Osteocyte (in vitro differentiated cells): ENCODE results near the gene C4orf50. TPM values are rescaled to one million over a fixed set of nuclear protein-coding genes. Genes with fewer than 3 reads are reported as not detected.

ENCODE experiments used
- DNase-seq: peaks from one replicate; pipeline ENCODE4 v3.0.0; 2021; ENCODE audit warnings: mixed read lengths; ENCODE audit not compliant: unreplicated experiment; ENCODE audit errors: extremely low spot score
- H3K27ac Mint-ChIP-seq: one replicate; pipeline ENCODE4 v1.8.0; 2021; ENCODE audit warnings: mild to moderate bottlenecking, mixed read lengths; ENCODE audit not compliant: unreplicated experiment
- H3K27me3 Mint-ChIP-seq: one replicate; pipeline ENCODE4 v1.8.0; 2021; ENCODE audit warnings: mixed read lengths; ENCODE audit not compliant: unreplicated experiment
- H3K36me3 Mint-ChIP-seq: one replicate; pipeline ENCODE4 v1.8.0; 2021; ENCODE audit warnings: mixed read lengths; ENCODE audit not compliant: unreplicated experiment
- H3K4me1 Mint-ChIP-seq: one replicate; pipeline ENCODE4 v1.8.0; 2021; ENCODE audit warnings: mixed read lengths; ENCODE audit not compliant: unreplicated experiment
- H3K4me3 Mint-ChIP-seq: one replicate; pipeline ENCODE4 v1.8.0; 2021; ENCODE audit warnings: mild to moderate bottlenecking, moderate library complexity, mixed read lengths; ENCODE audit not compliant: unreplicated experiment
- H3K9me3 Mint-ChIP-seq: one replicate; pipeline ENCODE4 v1.8.0; 2021; ENCODE audit warnings: mixed read lengths; ENCODE audit not compliant: unreplicated experiment
- total RNA-seq: library from RNA; stranded (reverse); gene quantifications from 2 replicates; pipeline ENCODE4 v1.2.1, GENCODE V29; 2021
- TF ChIP-seq, protein P1 (sequence below): fragments of 200-600 bp; sonication (generic); IDR thresholded peaks from 2 replicates; pipeline ENCODE4 v1.5.0; 2021; ENCODE audit warnings: antibody characterized with exemption, mild to moderate bottlenecking, moderate library complexity

C4orf50 gene
- total RNA-seq, 1 donor from 2014 or later, result not detected

DNA sequence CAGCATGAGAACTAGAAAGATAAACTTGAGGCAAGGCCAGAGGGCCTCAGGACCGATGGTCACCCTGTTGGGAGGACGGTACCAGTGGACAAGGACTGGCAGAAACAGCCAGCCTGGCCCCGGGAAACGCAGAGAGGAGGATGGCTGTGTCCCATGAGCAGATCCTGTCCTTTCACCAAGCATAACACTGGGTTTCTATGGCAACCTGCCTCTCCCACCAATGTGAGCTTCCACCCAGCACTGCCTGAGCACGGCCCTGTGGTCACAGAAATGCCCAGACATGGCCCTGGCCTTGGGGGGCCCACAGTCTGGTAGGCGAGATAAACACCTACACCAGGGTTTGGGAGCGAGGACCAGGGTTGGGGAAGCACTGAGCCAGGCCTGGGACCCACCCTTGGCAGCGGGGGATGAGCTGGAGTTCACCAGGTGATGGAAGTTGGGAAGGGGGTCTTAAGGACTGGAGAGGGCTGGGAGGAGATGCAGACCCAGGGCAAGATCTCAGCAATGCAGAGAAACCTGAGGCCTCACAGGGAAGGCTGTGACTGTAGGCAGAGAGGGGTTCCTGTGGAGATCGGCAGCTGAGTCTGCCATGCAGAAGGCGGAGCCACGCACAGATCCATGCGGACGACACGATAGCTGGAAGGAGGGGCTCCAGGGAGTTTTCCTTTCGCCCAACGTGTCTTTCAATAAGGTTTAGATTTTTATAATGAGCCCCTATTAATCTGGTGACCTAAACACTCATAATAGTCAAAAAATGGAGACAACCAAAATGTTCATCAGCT is 92.6 kb downstream of the C4orf50 start:
- no peaks in the 10 kb centered on the region for H3K9me3 Mint-ChIP-seq
- H3K4me3 Mint-ChIP-seq, result no peak overlapping the region
- no peaks in the 10 kb centered on the region for H3K4me1 Mint-ChIP-seq
- peaks cover 67% of the 10 kb centered on the region for H3K27me3 Mint-ChIP-seq
- no peaks in the 10 kb centered on the region for H3K36me3 Mint-ChIP-seq
- no peak overlapping the region for H3K27ac Mint-ChIP-seq
- TF ChIP-seq, protein P1, sequence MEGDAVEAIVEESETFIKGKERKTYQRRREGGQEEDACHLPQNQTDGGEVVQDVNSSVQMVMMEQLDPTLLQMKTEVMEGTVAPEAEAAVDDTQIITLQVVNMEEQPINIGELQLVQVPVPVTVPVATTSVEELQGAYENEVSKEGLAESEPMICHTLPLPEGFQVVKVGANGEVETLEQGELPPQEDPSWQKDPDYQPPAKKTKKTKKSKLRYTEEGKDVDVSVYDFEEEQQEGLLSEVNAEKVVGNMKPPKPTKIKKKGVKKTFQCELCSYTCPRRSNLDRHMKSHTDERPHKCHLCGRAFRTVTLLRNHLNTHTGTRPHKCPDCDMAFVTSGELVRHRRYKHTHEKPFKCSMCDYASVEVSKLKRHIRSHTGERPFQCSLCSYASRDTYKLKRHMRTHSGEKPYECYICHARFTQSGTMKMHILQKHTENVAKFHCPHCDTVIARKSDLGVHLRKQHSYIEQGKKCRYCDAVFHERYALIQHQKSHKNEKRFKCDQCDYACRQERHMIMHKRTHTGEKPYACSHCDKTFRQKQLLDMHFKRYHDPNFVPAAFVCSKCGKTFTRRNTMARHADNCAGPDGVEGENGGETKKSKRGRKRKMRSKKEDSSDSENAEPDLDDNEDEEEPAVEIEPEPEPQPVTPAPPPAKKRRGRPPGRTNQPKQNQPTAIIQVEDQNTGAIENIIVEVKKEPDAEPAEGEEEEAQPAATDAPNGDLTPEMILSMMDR, result no peak
- DNase-seq, result no peak

DNA sequence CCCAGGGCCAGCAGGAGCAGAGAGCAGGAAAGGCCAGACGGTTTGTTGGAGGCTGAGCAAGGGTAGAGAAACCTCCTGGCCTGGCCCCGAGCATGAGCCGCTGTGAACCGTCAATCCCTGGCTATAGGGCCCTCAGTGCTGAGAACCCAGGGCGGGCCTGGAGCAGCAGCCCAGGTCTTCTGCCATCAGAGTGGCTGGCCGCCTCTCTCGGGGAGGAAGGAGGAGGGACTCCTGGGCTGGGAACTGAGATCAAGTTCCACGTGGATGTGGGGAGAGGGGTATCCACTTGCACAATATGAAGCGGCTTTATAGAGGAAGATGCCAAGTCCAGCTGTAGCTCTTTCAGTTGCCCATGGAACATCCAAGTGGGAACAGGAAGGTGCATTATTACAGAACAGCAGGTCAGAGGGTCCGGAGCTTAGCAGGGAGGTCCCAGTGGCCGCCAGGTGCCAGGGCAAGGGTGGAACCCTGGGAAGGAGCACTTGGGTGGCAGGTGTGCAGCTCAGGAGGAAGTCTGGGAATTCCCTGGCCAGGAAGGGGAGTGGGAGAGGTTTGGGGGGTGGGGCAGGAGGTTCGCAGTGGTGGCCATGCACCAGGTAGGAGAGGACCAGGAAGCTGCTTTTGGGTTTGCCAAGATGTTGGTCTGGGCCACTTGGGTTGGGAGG is 93.6 kb downstream of the C4orf50 start:
- no peak for DNase-seq
- Mint-ChIP-seq H3K4me1 (no peaks in the 10 kb centered on the region), H3K36me3 (no peaks in the 10 kb centered on the region), H3K9me3 (no peaks in the 10 kb centered on the region), H3K27ac (no peak overlapping the region), H3K27me3 (peaks cover 61% of the 10 kb centered on the region), H3K4me3 (no peak overlapping the region)
- TF ChIP-seq, protein P1, result no peak

DNA sequence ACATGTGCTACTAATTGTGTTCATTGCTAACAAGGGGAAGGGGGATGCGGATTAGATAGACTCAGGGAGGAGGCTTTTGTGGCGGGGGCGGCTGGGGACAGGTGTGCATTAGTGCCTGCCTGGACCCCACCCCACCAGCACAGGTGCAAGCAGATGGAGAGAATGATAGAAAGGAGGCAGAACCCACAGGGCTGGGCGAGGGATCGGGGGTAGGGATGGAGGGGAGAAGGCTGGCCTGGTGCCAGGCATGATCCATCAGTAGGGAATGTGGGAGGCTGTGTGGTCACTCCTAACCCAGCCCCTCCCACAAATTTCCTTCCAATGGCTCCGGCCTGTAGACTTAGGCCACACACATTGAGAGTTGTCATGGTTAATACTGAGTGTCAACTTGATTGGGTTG is 94.9 kb downstream of the C4orf50 start:
- no peaks in the 10 kb centered on the region for H3K9me3 Mint-ChIP-seq
- no peak overlapping the region for H3K27ac Mint-ChIP-seq
- H3K27me3 Mint-ChIP-seq, result peaks cover 49% of the 10 kb centered on the region
- H3K36me3 Mint-ChIP-seq, result no peaks in the 10 kb centered on the region
- DNase-seq, result no peak
- no peak overlapping the region for H3K4me3 Mint-ChIP-seq
- H3K4me1 Mint-ChIP-seq, result no peaks in the 10 kb centered on the region
- TF ChIP-seq, protein P1, result no peak

DNA sequence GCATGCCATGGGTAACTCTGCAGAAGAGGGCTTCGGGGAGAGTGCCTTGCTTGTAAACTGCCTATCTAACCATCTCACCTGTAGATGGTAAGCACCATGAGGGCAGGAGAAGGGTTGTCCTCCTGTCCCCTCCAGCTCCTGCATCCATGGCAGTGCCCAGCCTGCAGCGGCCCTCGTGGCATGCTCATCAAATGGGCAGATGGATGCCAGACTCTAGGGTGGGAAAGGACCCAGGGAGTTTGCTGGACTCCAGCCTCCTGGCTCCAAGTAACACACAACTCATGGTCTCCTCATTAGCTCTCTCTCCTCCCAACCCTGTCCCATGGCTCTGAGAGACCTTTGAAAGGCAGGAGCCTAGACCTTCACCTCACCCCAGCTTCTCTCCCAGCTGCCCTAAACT is 95.7 kb downstream of the C4orf50 start:
- H3K27me3 Mint-ChIP-seq, result peaks cover 41% of the 10 kb centered on the region
- no peak for DNase-seq
- no peaks in the 10 kb centered on the region for H3K36me3 Mint-ChIP-seq
- H3K27ac Mint-ChIP-seq, result no peak overlapping the region
- H3K4me1 Mint-ChIP-seq, result no peaks in the 10 kb centered on the region
- TF ChIP-seq, protein P1, result no peak
- no peaks in the 10 kb centered on the region for H3K9me3 Mint-ChIP-seq
- H3K4me3 Mint-ChIP-seq, result no peak overlapping the region

DNA sequence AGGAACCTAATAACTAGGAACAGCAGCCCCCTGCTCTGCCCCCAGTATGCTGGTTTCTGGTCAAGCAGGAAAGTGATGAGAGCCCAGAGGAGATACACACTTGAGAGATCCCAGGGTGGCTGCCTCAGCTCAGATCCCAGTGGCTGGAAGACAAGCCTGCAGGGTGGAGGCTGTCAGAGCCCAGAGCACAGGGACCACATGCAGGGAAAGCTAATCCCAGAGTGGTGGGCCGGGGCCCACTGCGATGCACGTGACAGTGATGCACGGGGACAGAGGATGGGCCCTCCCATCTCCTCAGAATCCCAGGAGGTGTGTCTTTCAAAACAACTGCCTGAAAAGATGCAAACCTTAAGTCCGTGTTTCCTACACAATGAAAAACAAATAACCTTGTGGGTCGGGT is 96.2 kb downstream of the C4orf50 start:
- Mint-ChIP-seq H3K4me1 (no peaks in the 10 kb centered on the region), H3K27me3 (peaks cover 35% of the 10 kb centered on the region), H3K36me3 (no peaks in the 10 kb centered on the region), H3K27ac (no peak overlapping the region), H3K9me3 (no peaks in the 10 kb centered on the region), H3K4me3 (no peak overlapping the region)
- TF ChIP-seq, protein P1, result no peak
- no peak for DNase-seq
